Tibial nerve (tissue), 4 donors: ENCODE measurements around the gene DSC2. TPM values are rescaled to one million over a fixed set of nuclear protein-coding genes. Genes with fewer than 3 reads are reported as not detected.

Experiments
- DNase-seq, 2 donors: peaks; one replicate each; pipeline ENCODE4 v3.0.0-alpha.2; 2019; ENCODE audit warnings: low spot score in 2 of 2
- H3K27ac ChIP-seq, 4 donors: fragments of 200-600 bp; sonication (generic) in 3 of 4; one replicate each; pipeline ENCODE4 v1.5.1; 2017 to 2019; ENCODE audit warnings: mild to moderate bottlenecking in 1 of 4
- H3K27me3 ChIP-seq, 2 donors: fragments of 200-600 bp; sonication (generic) in 1 of 2; one replicate each; pipeline versions ENCODE4 v1.5.1 to v1.6.0; 2017 to 2019
- H3K36me3 ChIP-seq, 3 donors: fragments of 200-600 bp; sonication (generic); one replicate each; pipeline ENCODE4 v1.5.1; 2018 to 2019
- H3K4me1 ChIP-seq, 4 donors: fragments of 200-600 bp; sonication (generic) in 3 of 4; one replicate each; pipeline ENCODE4 v1.5.1; 2017 to 2019
- H3K4me3 ChIP-seq, 4 donors: fragments of 200-600 bp; sonication (generic) in 3 of 4; one replicate each; pipeline ENCODE4 v1.5.1; 2017 to 2019; ENCODE audit warnings: mild to moderate bottlenecking in 1 of 4, moderate library complexity in 1 of 4
- H3K9me3 ChIP-seq, 4 donors: fragments of 200-600 bp; sonication (generic) in 3 of 4; one replicate each; pipeline ENCODE4 v1.5.1; 2017 to 2019
- EP300 ChIP-seq, 2 donors: sonication (generic); formaldehyde crosslinking; IDR thresholded peaks; one replicate each; pipeline ENCODE4 v1.6.1; 2017; ENCODE audit warnings: antibody characterized with exemption in 2 of 2, mild to moderate bottlenecking in 1 of 2
- POLR2A ChIP-seq, 2 donors: fragments of 450-650 bp; IDR thresholded peaks; one replicate each; pipeline ENCODE4 v1.6.1; 2017; ENCODE audit warnings: antibody characterized with exemption in 2 of 2, mild to moderate bottlenecking in 2 of 2, moderate library complexity in 2 of 2
- WGBS, 2 donors: methylation state at CpG; one replicate each; pipeline ENCODE4 v1.1.5; 2018; 5-methylcytosine and 5-hydroxymethylcytosine counted together
- total RNA-seq, 4 donors: library from RNA; depleted of rRNA; stranded (reverse); fragments of >200 nt; gene quantifications; one replicate each; pipeline ENCODE4 v1.1.0, GENCODE V29; 2016
- TF ChIP-seq, protein P1 (sequence below), 5 experiments: fragments of 200-600 bp in 3 of 5; fragments of 450-650 bp in 2 of 5; sonication (generic) in 3 of 5; IDR thresholded peaks; one replicate each; pipeline ENCODE4 v1.5.1; 2016 to 2019; ENCODE audit warnings: antibody characterized with exemption in 5 of 5, mild to moderate bottlenecking in 3 of 5, moderate library complexity in 2 of 5

DSC2 gene
- total RNA-seq, 4 donors from 2014 or later, result 2.1 to 3.9 (median 3.2) TPM

DNA sequence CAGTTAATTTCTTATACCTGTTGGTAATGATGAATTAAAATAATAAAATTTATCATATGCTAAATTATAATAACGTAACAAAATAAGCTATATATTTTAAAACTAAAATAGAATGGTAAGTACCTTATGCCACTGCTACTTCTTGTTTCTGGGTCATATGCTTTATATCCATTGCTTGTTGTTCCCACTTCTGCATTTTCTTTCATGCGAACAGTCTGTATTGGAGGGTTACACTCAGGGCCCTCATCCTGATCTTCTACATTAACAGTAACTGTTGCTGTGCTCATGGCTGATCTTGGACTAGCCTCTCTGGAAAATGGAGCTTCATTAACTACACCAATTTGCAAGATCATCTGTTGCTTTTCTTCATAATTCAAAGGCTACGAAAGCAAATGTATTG lies 22.2 kb downstream of the DSC2 start:
- no peak overlapping the region for H3K4me3 ChIP-seq
- H3K27ac ChIP-seq, result no peak overlapping the region
- H3K36me3 ChIP-seq, result no peaks in the 10 kb centered on the region
- no peak for TF ChIP-seq EP300 (IDR thresholded peaks at IDR 0.05)
- TF ChIP-seq, protein P1, sequence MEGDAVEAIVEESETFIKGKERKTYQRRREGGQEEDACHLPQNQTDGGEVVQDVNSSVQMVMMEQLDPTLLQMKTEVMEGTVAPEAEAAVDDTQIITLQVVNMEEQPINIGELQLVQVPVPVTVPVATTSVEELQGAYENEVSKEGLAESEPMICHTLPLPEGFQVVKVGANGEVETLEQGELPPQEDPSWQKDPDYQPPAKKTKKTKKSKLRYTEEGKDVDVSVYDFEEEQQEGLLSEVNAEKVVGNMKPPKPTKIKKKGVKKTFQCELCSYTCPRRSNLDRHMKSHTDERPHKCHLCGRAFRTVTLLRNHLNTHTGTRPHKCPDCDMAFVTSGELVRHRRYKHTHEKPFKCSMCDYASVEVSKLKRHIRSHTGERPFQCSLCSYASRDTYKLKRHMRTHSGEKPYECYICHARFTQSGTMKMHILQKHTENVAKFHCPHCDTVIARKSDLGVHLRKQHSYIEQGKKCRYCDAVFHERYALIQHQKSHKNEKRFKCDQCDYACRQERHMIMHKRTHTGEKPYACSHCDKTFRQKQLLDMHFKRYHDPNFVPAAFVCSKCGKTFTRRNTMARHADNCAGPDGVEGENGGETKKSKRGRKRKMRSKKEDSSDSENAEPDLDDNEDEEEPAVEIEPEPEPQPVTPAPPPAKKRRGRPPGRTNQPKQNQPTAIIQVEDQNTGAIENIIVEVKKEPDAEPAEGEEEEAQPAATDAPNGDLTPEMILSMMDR (IDR thresholded peaks at IDR 0.05), result no peak
- TF ChIP-seq POLR2A (IDR thresholded peaks at IDR 0.05), result no peak
- H3K27me3 ChIP-seq, result no peaks in the 10 kb centered on the region
- no peaks in the 10 kb centered on the region for H3K4me1 ChIP-seq
- peaks cover 0 to 6% (median 0%) of the 10 kb centered on the region in 4 donors for H3K9me3 ChIP-seq
- DNase-seq, result no peak
- WGBS, 2 donors, result 83 to 94% methylated on average over 3 of the region's 3 CpGs

DNA sequence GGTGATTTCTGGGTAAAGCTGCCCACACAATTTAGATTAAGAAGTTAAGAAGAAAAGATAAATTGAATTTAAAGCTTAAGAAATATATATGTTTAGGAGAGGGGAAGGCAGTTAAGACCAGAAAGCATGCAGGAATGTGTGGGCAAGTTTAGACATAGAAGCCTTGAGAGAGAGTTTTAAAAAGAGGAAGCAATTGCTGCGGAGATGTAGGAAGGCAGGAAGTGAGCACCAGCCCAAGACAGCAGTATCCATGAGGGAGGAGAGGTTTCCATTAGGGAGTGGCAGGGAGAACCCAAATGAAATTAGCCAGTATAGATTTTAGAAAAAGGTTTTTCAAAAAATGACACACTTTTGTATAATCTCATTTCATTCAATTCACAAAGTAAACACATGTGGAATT lies 24.3 kb downstream of the DSC2 start:
- WGBS, 2 donors, result 80 to 82% methylated on average over 1 of the region's 1 CpG
- no peaks in the 10 kb centered on the region for H3K4me1 ChIP-seq
- peaks cover 0 to 6% (median 0%) of the 10 kb centered on the region in 4 donors for H3K9me3 ChIP-seq
- TF ChIP-seq POLR2A (IDR thresholded peaks at IDR 0.05), result no peak
- TF ChIP-seq, protein P1 (IDR thresholded peaks at IDR 0.05), result no peak
- no peak for TF ChIP-seq EP300 (IDR thresholded peaks at IDR 0.05)
- no peak overlapping the region for H3K27ac ChIP-seq
- H3K4me3 ChIP-seq, result no peak overlapping the region
- no peak for DNase-seq
- no peaks in the 10 kb centered on the region for H3K36me3 ChIP-seq
- no peaks in the 10 kb centered on the region for H3K27me3 ChIP-seq

DNA sequence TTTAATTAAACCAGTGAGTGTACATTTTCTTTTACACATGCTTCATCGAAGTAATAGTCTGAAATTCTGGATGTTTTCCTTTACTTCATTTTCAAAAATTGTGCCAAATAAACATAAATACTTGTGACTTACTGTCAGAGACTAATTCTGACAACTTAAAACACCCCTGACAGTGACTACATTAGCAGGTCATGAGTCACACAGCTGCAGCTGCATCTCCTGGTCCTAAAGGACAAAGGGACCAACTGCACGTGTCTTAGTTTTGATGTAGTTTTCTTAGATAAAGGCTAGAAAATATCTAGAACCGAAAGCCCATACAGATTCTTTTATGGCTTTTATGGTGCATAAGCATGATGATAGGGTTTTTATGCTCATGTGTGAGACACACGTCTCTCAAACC lies 30.0 kb downstream of the DSC2 start:
- H3K27me3 ChIP-seq, result no peaks in the 10 kb centered on the region
- TF ChIP-seq, protein P1 (IDR thresholded peaks at IDR 0.05), result no peak
- TF ChIP-seq POLR2A (IDR thresholded peaks at IDR 0.05) (no peak), EP300 (IDR thresholded peaks at IDR 0.05) (no peak)
- no peak overlapping the region for H3K4me3 ChIP-seq
- H3K27ac ChIP-seq, result no peak overlapping the region
- DNase-seq, result no peak
- H3K9me3 ChIP-seq, result peaks cover 0 to 6% (median 0%) of the 10 kb centered on the region in 4 donors
- H3K36me3 ChIP-seq, result peaks cover 0 to 5% (median 0%) of the 10 kb centered on the region in 3 donors
- 85 to 91% methylated on average over 4 of the region's 4 CpGs for WGBS, 2 donors
- H3K4me1 ChIP-seq, result no peaks in the 10 kb centered on the region

DNA sequence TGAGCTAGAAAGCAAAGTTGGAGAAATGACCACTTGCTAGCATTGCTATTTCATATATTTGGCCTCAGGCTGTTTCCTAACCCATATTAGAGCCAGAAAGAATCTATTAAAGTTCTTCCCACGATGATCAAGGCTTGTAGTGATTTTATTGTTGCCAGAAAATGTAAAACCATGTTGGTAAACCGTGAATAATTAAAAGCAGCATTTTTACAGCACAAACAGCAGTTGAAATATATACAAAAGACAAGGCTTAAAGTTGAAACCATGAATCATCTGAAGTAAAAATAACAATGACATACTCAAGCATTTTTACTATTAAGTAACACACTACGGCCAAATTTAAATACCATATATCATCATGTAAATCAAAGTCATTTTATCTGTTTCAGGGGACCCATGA lies 32.0 kb downstream of the DSC2 start:
- no peak for DNase-seq
- Histone ChIP-seq H3K27ac (no peak overlapping the region), H3K9me3 (no peaks in the 10 kb centered on the region), H3K36me3 (peaks cover 0 to 5% (median 0%) of the 10 kb centered on the region in 3 donors), H3K27me3 (no peaks in the 10 kb centered on the region), H3K4me1 (no peaks in the 10 kb centered on the region), H3K4me3 (no peak overlapping the region)
- 41 to 44% methylated on average over 3 of the region's 3 CpGs for WGBS, 2 donors
- TF ChIP-seq, protein P1 (IDR thresholded peaks at IDR 0.05), result no peak
- no peak for TF ChIP-seq POLR2A (IDR thresholded peaks at IDR 0.05)
- TF ChIP-seq EP300 (IDR thresholded peaks at IDR 0.05), result no peak

DNA sequence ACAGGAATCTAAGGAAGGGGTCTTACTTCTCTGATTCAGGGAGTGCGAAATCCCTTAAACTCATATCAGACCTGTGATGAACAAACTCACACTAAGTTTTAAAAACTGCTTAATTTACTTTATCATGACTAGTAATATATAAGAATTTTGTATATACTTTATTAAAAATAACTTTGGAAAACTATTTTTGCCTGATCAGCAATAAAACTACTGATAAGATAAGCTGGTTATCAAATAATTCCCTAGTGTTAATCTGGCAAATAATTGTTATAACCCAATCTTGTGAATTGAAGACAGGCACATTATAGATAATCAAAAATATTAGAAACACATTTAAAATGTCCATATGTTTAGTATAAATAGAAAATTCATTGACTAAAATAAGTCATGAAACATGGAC lies 36.0 kb downstream of the DSC2 start:
- Histone ChIP-seq H3K27ac (no peak overlapping the region), H3K9me3 (no peaks in the 10 kb centered on the region), H3K4me1 (no peaks in the 10 kb centered on the region), H3K36me3 (peaks cover 0 to 2% (median 0%) of the 10 kb centered on the region in 3 donors), H3K4me3 (no peak overlapping the region), H3K27me3 (no peaks in the 10 kb centered on the region)
- DNase-seq, result no peak
- WGBS, 2 donors, result 93 to 97% methylated on average over 1 of the region's 1 CpG
- TF ChIP-seq, protein P1 (IDR thresholded peaks at IDR 0.05), result no peak
- no peak for TF ChIP-seq EP300 (IDR thresholded peaks at IDR 0.05)
- TF ChIP-seq POLR2A (IDR thresholded peaks at IDR 0.05), result no peak
